GM10248 (cell line): ENCODE results near the gene XPOT.

Experiments used
- CTCF ChIA-PET: fragments of 300-600 bp; sonication (Branson Sonifier 250); formaldehyde crosslinking; extraction: SDS; loops from one replicate; lab custom pipeline; 2021; ENCODE audit warnings: antibody characterized with exemption; lab: Yijun Ruan, JAX
- POLR2A ChIA-PET: fragments of 350-650 bp; sonication (Branson Sonifier 250); formaldehyde crosslinking; extraction: SDS; loops from one replicate; lab custom pipeline; 2020; ENCODE audit warnings: antibody characterized with exemption; lab: Yijun Ruan, JAX
- DNase-seq: peaks from one replicate; pipeline ENCODE4 v3.0.0; 2012; ENCODE audit errors: extremely low spot score
- TF ChIP-seq, protein P1 (sequence below): IDR thresholded peaks from 2 replicates; pipeline ENCODE4 v1.5.1; 2012; ENCODE audit warnings: mild to moderate bottlenecking, low read depth; ENCODE audit errors: extremely low read depth, missing control alignments, control extremely low read depth

XPOT gene

DNA sequence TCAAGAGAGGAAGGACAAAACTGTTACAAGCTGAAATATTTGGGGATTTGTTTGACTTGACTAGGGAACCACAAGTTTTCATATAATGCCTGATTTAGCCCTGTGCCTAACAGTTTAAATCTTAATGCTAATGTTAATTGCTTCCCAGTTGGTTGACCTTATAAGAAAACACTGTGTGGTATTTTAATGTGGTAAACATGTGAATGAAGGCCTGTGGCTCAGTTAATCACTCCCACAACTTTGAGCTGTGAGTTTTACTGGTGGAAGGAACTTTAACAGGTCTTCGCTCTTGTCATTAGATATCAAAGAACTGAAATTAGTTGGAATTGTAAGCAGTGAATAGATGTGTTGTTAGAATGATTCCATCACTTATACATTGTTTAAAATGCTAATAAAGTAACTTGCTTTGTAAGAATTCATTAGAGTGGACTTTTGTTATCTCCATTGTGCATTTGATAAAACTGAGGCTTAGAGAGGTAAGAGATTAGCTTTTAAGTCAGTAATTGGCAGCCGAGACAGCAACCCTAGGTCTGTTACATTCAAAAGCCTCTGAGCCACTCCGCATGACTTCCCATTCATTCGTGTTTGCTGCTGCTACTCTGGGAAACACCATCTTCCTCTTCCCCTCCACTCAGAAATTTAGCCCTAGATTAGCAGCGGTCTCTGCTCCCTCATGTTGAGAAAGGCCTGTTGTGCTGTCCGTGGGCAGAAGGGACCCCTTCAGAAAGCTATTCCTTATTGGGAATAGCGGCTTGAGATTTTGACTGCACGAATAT, 46.7 kb downstream of the XPOT start:
- peak; percentile 21 for DNase-seq
- ChIA-PET CTCF (interaction anchor here (1.1 to 1.5 kb wide), 6 partner anchors 8 to 25 kb away, joined by 3 to 4 read pairs (median 3); no protein-coding TSS in a partner anchor), POLR2A (interaction anchor here (0.7 kb wide), 1 partner anchor 47 kb away, joined by 3 read pairs; the partner anchor contains the start of gene XPOT)
- TF ChIP-seq, protein P1, sequence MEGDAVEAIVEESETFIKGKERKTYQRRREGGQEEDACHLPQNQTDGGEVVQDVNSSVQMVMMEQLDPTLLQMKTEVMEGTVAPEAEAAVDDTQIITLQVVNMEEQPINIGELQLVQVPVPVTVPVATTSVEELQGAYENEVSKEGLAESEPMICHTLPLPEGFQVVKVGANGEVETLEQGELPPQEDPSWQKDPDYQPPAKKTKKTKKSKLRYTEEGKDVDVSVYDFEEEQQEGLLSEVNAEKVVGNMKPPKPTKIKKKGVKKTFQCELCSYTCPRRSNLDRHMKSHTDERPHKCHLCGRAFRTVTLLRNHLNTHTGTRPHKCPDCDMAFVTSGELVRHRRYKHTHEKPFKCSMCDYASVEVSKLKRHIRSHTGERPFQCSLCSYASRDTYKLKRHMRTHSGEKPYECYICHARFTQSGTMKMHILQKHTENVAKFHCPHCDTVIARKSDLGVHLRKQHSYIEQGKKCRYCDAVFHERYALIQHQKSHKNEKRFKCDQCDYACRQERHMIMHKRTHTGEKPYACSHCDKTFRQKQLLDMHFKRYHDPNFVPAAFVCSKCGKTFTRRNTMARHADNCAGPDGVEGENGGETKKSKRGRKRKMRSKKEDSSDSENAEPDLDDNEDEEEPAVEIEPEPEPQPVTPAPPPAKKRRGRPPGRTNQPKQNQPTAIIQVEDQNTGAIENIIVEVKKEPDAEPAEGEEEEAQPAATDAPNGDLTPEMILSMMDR, result no peak

DNA sequence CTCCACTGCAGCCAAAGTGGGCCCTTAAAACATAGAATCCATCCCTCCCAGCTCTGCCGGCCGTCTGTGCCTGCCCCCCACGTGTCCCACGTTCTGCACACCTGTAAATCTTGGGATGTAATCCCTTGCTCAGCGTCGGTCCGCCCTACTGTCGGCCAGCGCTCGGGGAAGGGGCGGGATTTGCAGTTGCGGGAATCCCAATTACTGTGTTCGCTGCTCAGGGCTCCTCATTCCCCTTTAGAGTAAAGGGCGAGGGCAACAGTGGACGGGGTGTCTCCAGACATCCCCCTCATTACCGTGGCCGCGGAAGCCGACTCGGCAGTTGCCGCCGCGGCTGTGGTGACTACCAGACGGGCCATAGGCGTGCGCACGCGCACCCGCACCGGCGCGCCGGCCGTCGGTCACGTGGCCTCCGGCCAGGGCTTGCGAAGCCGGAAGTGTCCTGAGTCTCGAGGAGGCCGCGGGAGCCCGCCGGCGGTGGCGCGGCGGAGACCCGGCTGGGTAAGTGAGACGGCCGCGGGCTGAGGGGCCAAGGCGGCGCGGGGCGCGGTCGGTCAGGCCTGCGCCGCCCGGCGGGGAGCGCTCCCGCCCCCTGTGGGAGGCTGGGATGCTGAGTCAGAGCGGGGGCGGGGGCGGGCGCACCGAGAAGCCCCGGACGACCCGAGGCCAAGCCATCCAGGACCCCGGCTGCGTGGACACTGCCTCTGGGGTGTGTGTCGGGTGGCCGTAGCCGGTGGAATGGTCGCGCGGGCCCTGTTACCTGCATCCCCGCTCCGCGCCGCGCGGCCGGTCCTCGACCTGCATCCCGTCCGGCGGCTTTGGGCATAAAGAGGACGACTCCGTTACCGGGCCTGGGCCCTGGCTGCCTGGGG, 47.7 kb downstream of the XPOT start, which contains the start of gene TBK1:
Gene TBK1, plus strand, starts transcription at position 434 of the 872 bp plus-strand sequence. CDS start 3,751 bp downstream, outside the sequence.
- POLR2A ChIA-PET, result no interaction called here
- TF ChIP-seq, protein P1, result no peak
- peak; percentile 94 for DNase-seq
- CTCF ChIA-PET, result interaction anchor here (1.3 to 1.5 kb wide), 2 partner anchors 7 to 26 kb away, joined by 3 to 4 read pairs; no protein-coding TSS in a partner anchor

DNA sequence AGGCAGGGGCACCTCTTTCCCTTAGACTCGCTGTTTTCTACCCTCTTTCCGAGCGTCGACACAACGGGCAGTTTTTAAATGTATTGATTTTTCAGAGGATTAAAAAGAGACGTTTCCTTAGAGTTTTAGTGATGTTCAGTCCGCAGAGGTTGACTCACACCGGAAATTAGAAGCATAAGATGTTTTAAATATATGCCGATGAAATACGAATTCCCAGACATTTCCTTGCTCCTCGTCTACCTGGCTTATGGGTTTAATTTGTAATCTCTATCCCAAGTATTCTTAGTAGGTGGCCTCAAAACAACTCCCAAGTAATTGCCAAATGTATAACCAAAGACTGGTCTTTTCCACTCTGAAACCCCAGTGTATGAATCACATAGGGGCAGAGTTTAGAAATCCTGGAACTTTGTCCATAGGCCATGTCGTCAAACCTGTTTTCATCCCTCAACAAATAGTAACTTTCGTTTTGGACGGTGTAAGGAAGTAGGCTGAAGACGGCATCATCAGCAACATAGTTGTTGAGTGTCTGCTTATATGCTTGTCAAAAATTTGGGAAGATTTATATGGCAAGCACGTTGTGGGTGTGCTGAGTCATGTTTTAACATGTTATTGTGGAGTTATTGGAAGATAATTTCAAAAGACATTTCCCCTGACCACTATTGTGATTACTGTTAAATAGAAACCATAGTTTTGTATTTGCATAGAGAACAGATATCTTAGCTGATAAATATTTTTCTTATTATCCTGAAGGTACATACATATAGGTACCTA, 48.6 kb downstream of the XPOT start:
- DNase-seq, result no peak
- CTCF ChIA-PET, result no interaction called here

DNA sequence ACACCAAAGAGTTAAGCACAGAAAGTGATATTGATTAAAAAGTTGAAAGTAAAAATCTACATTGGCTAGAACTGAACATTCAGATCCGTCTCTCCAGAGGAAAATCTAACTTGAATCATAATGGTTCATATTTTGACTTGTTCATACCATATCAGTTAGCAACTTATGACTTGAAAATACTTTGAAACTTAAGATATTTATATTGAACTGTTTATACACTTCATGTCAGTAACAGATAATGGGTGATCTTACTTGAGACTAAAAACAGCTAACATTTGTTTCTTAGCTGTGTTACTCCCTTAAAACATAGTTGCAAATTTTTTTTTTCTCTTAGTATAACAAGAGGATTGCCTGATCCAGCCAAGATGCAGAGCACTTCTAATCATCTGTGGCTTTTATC, 51.3 kb downstream of the XPOT start:
- TF ChIP-seq, protein P1, result no peak
- CTCF ChIA-PET, result interaction anchor here (1.6 kb wide), 1 partner anchor 16 kb away, joined by 4 read pairs; no protein-coding TSS in a partner anchor
- POLR2A ChIA-PET, result no interaction called here
- no peak for DNase-seq

More for the DNA sequence above, 48.6 kb downstream of the XPOT start:
- TF ChIP-seq, protein P1, result no peak
- POLR2A ChIA-PET, result no interaction called here

DNA sequence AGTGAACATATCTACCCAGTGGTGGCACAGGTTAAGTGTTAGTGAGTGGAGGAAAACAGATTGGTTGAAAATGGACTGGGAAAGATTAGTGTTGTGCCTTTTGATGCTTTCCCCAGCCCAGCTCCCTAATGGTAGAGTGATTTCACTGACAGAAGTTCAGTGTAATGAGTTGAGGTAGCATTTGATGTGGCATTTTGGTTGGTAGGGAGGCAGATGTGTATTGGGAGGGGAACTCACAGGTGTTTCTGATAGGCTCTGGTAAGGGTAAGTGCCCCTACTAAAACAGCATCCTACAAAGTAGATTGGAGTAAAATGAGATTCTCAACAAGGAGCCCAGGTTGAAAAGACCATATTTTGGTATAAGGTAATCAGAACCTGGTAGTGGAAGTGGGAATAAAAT, 51.9 kb downstream of the XPOT start:
- ChIA-PET CTCF (interaction anchor here (1.6 kb wide), 1 partner anchor 15 kb away, joined by 4 read pairs; no protein-coding TSS in a partner anchor), POLR2A (no interaction called here)
- TF ChIP-seq, protein P1, result no peak
- DNase-seq, result no peak
